Ishikawa (cell line): ENCODE measurements around the gene HBE1.

Experiments used
- CREB1 ChIP-seq: IDR thresholded peaks from 2 replicates; pipeline ENCODE4 v1.6.1; 2012; ENCODE audit warnings: low read depth
- EGR1 ChIP-seq: IDR thresholded peaks from 2 replicates; pipeline ENCODE4 v1.6.1; 2012
- EP300 ChIP-seq: IDR thresholded peaks from 2 replicates; pipeline ENCODE4 v1.6.1; 2012; ENCODE audit warnings: borderline replicate concordance
- RAD21 ChIP-seq: IDR thresholded peaks from 2 replicates; pipeline ENCODE4 v1.6.1; 2012; ENCODE audit warnings: low read depth
- REST ChIP-seq: IDR thresholded peaks from 2 replicates; pipeline ENCODE4 v1.6.1; 2012; ENCODE audit warnings: low read depth, mild to moderate bottlenecking
- TAF1 ChIP-seq: IDR thresholded peaks from 2 replicates; pipeline ENCODE4 v1.6.1; 2012; ENCODE audit warnings: low read depth, mild to moderate bottlenecking
- TEAD4 ChIP-seq: IDR thresholded peaks from 2 replicates; pipeline ENCODE4 v1.6.1; 2012
- TF ChIP-seq, protein P1 (sequence below): IDR thresholded peaks from 2 replicates; pipeline ENCODE4 v1.6.1; 2012

DNA sequence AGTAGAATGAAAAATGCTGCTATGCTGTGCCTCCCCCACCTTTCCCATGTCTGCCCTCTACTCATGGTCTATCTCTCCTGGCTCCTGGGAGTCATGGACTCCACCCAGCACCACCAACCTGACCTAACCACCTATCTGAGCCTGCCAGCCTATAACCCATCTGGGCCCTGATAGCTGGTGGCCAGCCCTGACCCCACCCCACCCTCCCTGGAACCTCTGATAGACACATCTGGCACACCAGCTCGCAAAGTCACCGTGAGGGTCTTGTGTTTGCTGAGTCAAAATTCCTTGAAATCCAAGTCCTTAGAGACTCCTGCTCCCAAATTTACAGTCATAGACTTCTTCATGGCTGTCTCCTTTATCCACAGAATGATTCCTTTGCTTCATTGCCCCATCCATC is 14.9 kb upstream of the HBE1 start:
- no peak for TF ChIP-seq REST
- TF ChIP-seq EGR1 = no peak
- no peak for TF ChIP-seq TAF1
- TF ChIP-seq CREB1 = no peak
- TF ChIP-seq, protein P1, sequence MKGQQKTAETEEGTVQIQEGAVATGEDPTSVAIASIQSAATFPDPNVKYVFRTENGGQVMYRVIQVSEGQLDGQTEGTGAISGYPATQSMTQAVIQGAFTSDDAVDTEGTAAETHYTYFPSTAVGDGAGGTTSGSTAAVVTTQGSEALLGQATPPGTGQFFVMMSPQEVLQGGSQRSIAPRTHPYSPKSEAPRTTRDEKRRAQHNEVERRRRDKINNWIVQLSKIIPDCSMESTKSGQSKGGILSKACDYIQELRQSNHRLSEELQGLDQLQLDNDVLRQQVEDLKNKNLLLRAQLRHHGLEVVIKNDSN = no peak
- TF ChIP-seq RAD21 = no peak
- TF ChIP-seq TEAD4 = no peak
- no peak for TF ChIP-seq EP300
